Epithelial cell of esophagus (primary cell): Measurements from ENCODE around the gene ADRM1.

Source experiments
- DNase-seq: peaks from one replicate; pipeline ENCODE4 v3.0.0; 2010; ENCODE audit warnings: low read depth
- H3K4me3 ChIP-seq: 2 replicates; pipeline ENCODE4 v1.5.1; 2011; ENCODE audit warnings: mild to moderate bottlenecking, low read length, control low read depth
- CTCF ChIP-seq: IDR thresholded peaks from 2 replicates; pipeline ENCODE4 v1.5.1; 2011; ENCODE audit warnings: low read depth, mild to moderate bottlenecking, low read length, control low read depth, inconsistent platforms; ENCODE audit not compliant: insufficient read depth; ENCODE audit errors: missing control alignments

The ADRM1 gene

GRCh38 chr20:62337558-62338293 lies 34.9 kb downstream of the ADRM1 start:
- no peak for TF ChIP-seq CTCF
- H3K4me3 ChIP-seq, result no peak overlapping the region
- no peak for DNase-seq

DNA sequence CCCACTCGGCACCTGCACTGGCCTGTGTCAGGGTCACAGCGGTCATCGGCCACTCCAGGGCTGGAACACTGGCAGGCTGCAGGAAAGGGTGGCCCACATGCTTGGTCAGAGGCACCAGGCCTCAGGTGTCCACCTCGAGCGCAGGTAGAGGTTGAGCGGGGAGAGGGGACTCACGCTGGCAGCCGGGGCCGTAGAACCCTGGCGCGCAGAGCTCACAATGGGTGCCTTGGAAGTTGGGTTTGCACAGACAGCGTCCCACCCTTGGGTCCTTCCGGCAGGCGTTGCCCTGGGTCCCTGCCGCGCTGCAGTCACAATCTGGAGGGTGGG lies 35.5 kb downstream of the ADRM1 start:
- H3K4me3 ChIP-seq, result no peak overlapping the region
- TF ChIP-seq CTCF, result no peak
- DNase-seq, result no peak

- TF ChIP-seq CTCF, result no peak
- H3K4me3 ChIP-seq, result no peak overlapping the region
- DNase-seq, result no peak
Observed at GRCh38 chr20:62339647-62340062, 36.9 kb downstream of the ADRM1 start.

DNA sequence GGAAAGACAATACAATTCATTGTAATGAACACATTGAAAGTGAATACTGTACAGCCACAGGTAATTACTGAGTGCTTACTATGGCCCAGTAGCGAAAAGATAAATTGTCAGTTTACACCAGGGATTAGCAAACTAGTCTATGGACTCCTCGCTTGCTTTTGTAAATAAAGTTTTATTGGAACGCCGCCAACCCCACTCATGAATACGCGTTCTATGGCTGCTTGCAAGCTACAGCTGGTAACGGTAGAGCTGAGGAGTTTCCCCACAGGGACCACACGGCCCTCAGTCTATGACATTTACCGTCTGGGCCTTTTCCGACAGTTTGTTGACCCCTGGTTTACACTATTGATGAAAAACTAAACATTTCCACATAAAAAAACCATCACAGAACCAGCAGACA lies 40.1 kb downstream of the ADRM1 start:
- no peak for TF ChIP-seq CTCF
- no peak for DNase-seq
- H3K4me3 ChIP-seq, result no peak overlapping the region

DNA sequence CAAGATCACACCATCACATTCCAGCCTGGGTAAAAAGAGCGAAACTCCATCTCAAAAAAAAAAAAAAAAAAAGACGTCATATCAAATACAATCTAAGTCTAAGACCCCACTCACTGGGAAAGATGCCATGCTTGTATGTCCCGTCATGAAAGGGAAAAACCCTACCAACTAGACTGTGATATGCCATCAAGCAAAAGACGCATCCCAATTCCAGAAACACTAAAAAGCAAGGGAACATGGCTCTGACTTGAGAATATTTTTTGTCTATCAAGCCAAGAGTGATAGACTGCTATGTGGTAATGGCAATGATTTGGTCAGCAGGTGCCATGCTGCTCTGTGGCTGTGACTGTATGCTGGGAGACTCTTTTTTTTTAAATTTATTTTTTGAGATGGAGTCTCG lies 41.3 kb downstream of the ADRM1 start:
- no peak for DNase-seq
- H3K4me3 ChIP-seq, result no peak overlapping the region
- TF ChIP-seq CTCF, result no peak

GRCh38 chr20:62344782-62345181 lies 42.0 kb downstream of the ADRM1 start:
- H3K4me3 ChIP-seq, result no peak overlapping the region
- no peak for DNase-seq
- no peak for TF ChIP-seq CTCF

GRCh38 chr20:62345681-62346370 lies 43.0 kb downstream of the ADRM1 start:
- H3K4me3 ChIP-seq, result no peak overlapping the region
- no peak for TF ChIP-seq CTCF
- DNase-seq, result no peak
